Measurements from ENCODE around the gene DHRS1. TPM values are rescaled to one million over a fixed set of nuclear protein-coding genes. Genes with fewer than 3 reads are reported as not detected.

DHRS1 gene
- polyA plus RNA-seq, 1 donor (not counting 4 experiments of a cell fraction or from before 2014, with no cell fraction given): 65.1 TPM

DNA sequence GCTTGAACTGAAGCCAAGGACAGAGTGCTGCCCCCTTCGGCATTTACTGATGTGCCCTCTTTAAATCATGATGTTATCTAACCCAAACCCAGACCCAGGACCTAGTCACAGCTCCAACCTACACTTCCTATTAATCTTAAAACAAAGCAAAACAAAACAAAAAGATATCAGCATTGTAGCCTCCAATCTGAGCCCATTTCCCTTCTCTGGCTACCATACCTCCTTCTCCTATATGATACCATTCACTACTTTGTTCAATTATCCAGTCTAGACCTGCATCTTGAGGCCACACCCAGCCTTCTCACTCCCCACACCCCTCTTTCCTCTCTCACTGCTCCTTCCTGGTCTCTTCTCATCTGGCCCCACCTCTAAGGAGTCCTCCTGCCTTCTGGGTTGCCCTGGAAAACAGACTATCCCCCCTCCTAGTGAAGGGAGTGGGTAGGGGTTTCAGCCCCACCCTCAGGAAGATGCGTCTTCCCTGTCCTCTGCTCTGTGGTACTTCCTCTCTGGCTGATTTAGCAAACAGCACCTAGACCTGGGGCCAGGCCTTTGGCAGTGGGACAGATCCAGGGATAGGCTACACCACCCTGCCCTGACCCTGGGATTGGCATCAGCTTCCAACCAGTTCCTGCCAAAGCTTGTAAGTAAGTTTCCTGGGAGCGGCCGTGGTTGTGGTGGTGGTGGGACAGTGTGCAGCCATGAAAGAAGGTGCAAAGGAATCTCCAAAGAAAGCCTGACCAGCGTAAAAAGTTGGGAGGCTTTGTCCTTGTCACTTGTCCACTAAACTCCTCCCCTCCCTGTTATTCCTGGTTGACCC lies 15.0 kb upstream of the DHRS1 start:
- peaks cover under 1% of the 10 kb centered on the region for H3K27me3 ChIP-seq (ENCODE audit: control insufficient read depth, extremely low read depth, insufficient read depth, low read length)
- DNase-seq (ENCODE audit: low read depth, low spot score) (no peak), FAIRE-seq (peak; percentile 81)
- H2AFZ ChIP-seq (ENCODE audit: control insufficient read depth, low read length): no peak overlapping the region
- dilution Hi-C loops (cut with MboI; ENCODE audit: extremely low pct_ligation_motif_present, low sequenced_read_pairs): no loop called here
- no peak for TF ChIP-seq EZH2 (IDR thresholded peaks at IDR 0.05; ENCODE audit: low read length)
- TF ChIP-seq, protein P1, sequence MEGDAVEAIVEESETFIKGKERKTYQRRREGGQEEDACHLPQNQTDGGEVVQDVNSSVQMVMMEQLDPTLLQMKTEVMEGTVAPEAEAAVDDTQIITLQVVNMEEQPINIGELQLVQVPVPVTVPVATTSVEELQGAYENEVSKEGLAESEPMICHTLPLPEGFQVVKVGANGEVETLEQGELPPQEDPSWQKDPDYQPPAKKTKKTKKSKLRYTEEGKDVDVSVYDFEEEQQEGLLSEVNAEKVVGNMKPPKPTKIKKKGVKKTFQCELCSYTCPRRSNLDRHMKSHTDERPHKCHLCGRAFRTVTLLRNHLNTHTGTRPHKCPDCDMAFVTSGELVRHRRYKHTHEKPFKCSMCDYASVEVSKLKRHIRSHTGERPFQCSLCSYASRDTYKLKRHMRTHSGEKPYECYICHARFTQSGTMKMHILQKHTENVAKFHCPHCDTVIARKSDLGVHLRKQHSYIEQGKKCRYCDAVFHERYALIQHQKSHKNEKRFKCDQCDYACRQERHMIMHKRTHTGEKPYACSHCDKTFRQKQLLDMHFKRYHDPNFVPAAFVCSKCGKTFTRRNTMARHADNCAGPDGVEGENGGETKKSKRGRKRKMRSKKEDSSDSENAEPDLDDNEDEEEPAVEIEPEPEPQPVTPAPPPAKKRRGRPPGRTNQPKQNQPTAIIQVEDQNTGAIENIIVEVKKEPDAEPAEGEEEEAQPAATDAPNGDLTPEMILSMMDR (optimal IDR thresholded peaks at IDR 0.05 in 1 of 3, IDR thresholded peaks at IDR 0.05 in 1 of 3, conservative IDR thresholded peaks at IDR 0.05 in 1 of 3; ENCODE audit: extremely low read depth in 1 of 3, insufficient read depth in 2 of 3, low read length in 3 of 3): no peak
- H3K27ac ChIP-seq (ENCODE audit: control insufficient read depth, insufficient read depth, low read length): peak overlapping the region; percentile 40
- peaks cover 2% of the 10 kb centered on the region for H3K9me1 ChIP-seq (ENCODE audit: control insufficient read depth, extremely low read depth, insufficient read depth, low read length)
- H3K4me3 ChIP-seq (ENCODE audit: control insufficient read depth in 2 of 3, extremely low read depth in 1 of 3, insufficient read depth in 2 of 3, low read depth in 1 of 3, low read length in 3 of 3): peak overlapping the region in 2 of 3 experiments; percentile 3 to 19
- H3K4me2 ChIP-seq (ENCODE audit: control insufficient read depth, extremely low read depth, insufficient read depth, low read depth, low read length): peak overlapping the region; percentile 72
- H3K9ac ChIP-seq (ENCODE audit: control insufficient read depth, extremely low read depth, insufficient read depth, low read length): no peak overlapping the region
- H4K20me1 ChIP-seq (ENCODE audit: control insufficient read depth, extremely low read depth, insufficient read depth, low read length): no peaks in the 10 kb centered on the region
- no peaks in the 10 kb centered on the region for H3K79me2 ChIP-seq (ENCODE audit: control insufficient read depth, insufficient read depth, low read length)
- peaks cover 3 to 4% of the 10 kb centered on the region in 2 experiments for H3K36me3 ChIP-seq (ENCODE audit: control insufficient read depth in 2 of 2, extremely low read depth in 1 of 2, insufficient read depth in 2 of 2, low read length in 2 of 2)
- no peaks in the 10 kb centered on the region for H3K9me3 ChIP-seq (ENCODE audit: control insufficient read depth, low read depth, low read length)
- H3K4me1 ChIP-seq (ENCODE audit: control insufficient read depth, extremely low read depth, insufficient read depth, low read length): peaks cover 65% of the 10 kb centered on the region

DNA sequence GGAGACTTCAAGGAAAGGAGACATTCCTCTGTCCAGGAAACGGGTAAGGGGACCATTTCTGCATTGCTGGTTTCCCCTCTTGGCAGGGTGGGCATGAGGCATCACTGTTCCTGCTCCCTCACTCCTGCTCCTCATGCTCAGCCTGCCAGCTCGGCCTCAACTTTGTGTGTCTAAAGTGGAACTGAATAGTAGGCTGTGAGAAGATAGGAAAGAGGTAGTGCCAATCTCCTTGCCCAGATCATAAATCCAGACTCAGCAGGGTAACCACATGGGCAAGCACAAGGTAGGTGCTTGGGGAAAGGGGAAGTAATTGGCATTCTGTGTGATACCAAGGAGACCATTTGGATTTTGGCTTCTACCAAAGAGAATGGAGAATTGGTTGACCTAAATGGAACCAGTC lies 14.3 kb upstream of the DHRS1 start:
- no peaks in the 10 kb centered on the region for H3K27me3 ChIP-seq (ENCODE audit: control insufficient read depth, extremely low read depth, insufficient read depth, low read length)
- dilution Hi-C loops (cut with MboI; ENCODE audit: extremely low pct_ligation_motif_present, low sequenced_read_pairs): no loop called here
- H3K79me2 ChIP-seq (ENCODE audit: control insufficient read depth, insufficient read depth, low read length): no peaks in the 10 kb centered on the region
- DNase-seq (ENCODE audit: low read depth, low spot score): no peak
- H3K9me1 ChIP-seq (ENCODE audit: control insufficient read depth, extremely low read depth, insufficient read depth, low read length): peaks cover 2% of the 10 kb centered on the region
- H3K36me3 ChIP-seq (ENCODE audit: control insufficient read depth in 2 of 2, extremely low read depth in 1 of 2, insufficient read depth in 2 of 2, low read length in 2 of 2): peaks cover 4 to 5% of the 10 kb centered on the region in 2 experiments
- TF ChIP-seq, protein P1 (optimal IDR thresholded peaks at IDR 0.05 in 1 of 3, IDR thresholded peaks at IDR 0.05 in 1 of 3, conservative IDR thresholded peaks at IDR 0.05 in 1 of 3; ENCODE audit: extremely low read depth in 1 of 3, insufficient read depth in 2 of 3, low read length in 3 of 3): no peak
- TF ChIP-seq EZH2 (IDR thresholded peaks at IDR 0.05; ENCODE audit: low read length): no peak
- H3K4me2 ChIP-seq (ENCODE audit: control insufficient read depth, extremely low read depth, insufficient read depth, low read depth, low read length): peak overlapping the region; percentile 72
- peaks cover 72% of the 10 kb centered on the region for H3K4me1 ChIP-seq (ENCODE audit: control insufficient read depth, extremely low read depth, insufficient read depth, low read length)
- H3K9me3 ChIP-seq (ENCODE audit: control insufficient read depth, low read depth, low read length): no peaks in the 10 kb centered on the region
- H3K9ac ChIP-seq (ENCODE audit: control insufficient read depth, extremely low read depth, insufficient read depth, low read length): no peak overlapping the region
- FAIRE-seq: no peak
- no peak overlapping the region for H3K4me3 ChIP-seq (ENCODE audit: control insufficient read depth in 2 of 3, extremely low read depth in 1 of 3, insufficient read depth in 2 of 3, low read depth in 1 of 3, low read length in 3 of 3)
- no peaks in the 10 kb centered on the region for H4K20me1 ChIP-seq (ENCODE audit: control insufficient read depth, extremely low read depth, insufficient read depth, low read length)
- H3K27ac ChIP-seq (ENCODE audit: control insufficient read depth, insufficient read depth, low read length): peak overlapping the region; percentile 33
- no peak overlapping the region for H2AFZ ChIP-seq (ENCODE audit: control insufficient read depth, low read length)

Measured in keratinocyte (primary cell).